Inflammatory macrophage (primary cell): Measurements from ENCODE around the gene OR4N5.
"Not testable (repeated sequence)": the region's sequence is repeated elsewhere in the genome, so short reads cannot be mapped to it uniquely, and the experiment has no call there.

Source experiments
- DNase-seq, 2 donors: peaks; one replicate each; pipeline ENCODE4 v3.0.0-alpha.2; 2020 to 2022
- total RNA-seq, 18 experiments: gene quantifications; one replicate each; lab custom pipeline; 2026; ENCODE audit warnings: mixed read lengths in 6 of 18, inconsistent platforms in 2 of 18; lab: John Stamatoyannopoulos, UW

OR4N5 gene
- 0 to 0.06 (median 0) reads per million in 18 experiments for total RNA-seq

DNA sequence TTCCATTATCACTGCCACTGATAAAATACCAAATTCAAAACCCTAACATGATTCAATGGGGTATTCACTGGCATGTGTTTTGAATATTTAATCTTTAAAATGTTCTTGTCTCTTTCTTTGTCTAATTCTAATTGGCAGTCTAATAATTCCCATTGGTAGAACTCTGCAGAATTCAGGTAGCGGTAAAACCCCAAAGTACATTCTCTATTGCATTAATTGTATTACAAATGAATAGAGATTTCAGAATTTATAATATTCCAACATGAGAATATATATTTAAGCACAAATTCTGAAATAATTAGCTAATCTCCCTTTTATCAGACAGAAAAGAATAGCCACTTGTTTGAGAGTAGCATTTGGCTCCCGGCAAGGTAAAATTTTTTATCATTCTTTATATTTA lies at the start of gene OR4N5:
TSS of gene OR4N5 (plus strand) at position 301 of the 400 bp plus-strand sequence. CDS start 4,916 bp downstream, outside the sequence.
- DNase-seq, result no peak

DNA sequence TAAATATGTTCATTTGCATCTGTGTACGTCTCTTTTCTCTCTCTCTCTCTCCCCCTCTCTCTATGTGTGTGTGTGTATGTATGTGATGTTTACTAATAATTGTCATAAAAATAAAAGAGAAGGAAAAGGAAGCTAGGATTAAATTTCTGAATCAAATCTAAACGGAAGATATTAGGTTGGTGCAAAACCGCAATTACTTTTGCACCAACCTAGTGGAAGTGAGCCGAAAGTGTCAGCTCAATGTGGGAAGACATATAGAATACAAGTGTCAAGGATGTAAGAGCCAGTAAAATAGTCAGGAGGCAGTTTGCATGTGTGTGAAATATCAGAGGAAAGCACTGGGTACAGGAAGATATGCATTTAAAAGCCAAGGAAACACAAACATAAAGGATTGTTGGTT lies 46.6 kb upstream of the OR4N5 start:
- DNase-seq, result no peak

GRCh38 chr14:20093442-20093841 lies 45.2 kb upstream of the OR4N5 start:
- DNase-seq, result no peak

GRCh38 chr14:20098926-20099770 lies 39.5 kb upstream of the OR4N5 start:
- DNase-seq, result not testable (repeated sequence)

- DNase-seq, result no peak
Measured at GRCh38 chr14:20110438-20110837, 28.2 kb upstream of the OR4N5 start, which contains the start of gene OR4K17. Gene OR4K17, plus strand, starts transcription at chr14:20110739. Its CDS starts 6,761 bp downstream, at chr14:20117500.

DNA sequence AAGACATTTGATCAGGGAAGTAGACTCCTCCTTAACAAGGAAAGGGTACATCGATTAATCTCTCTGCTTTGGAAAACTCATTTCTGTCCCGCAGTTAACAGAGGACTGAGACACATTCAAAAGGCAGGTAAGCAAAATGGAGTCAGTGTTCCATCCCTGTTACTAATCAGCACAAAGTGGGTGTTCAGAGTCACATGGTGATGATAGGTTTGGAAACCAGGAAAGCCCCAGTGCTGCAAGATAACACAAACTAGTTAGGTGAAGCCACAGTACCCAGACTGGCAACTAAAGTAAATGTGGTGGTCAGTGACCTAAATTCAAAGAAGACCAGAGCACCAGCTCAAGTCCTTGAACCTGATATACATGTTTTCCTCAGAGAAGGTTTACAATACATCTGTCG lies 26.3 kb upstream of the OR4N5 start:
- DNase-seq, result no peak

DNA sequence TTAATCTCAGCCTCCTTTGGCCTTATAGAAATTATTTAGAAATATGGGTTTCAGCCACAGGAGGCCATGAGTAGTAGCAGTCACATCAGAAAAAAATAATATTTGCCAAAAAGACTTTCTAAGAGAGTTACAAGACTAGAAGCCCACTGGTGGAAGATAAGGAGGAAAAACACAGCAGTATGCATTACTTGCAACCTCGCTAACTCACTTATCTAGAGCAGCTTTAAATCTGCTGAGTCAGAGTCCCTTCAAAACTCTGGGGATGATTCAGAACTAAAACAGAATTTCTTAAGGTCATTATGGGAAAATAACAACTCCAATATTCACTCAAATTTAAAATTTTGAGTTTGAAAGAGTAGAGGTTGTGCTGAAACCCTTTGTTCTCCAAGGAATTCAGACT lies 21.9 kb upstream of the OR4N5 start:
- DNase-seq, result no peak

- DNase-seq, result no peak
Measured at GRCh38 chr14:20118795-20119194, 19.8 kb upstream of the OR4N5 start.

- DNase-seq, result no peak
Measured at GRCh38 chr14:20143911-20144310, 5.3 kb downstream of the OR4N5 start.

GRCh38 chr14:20144820-20145219 lies 6.2 kb downstream of the OR4N5 start:
- no peak for DNase-seq

- DNase-seq, result no peak
Measured at GRCh38 chr14:20164462-20164861, 25.8 kb downstream of the OR4N5 start.

GRCh38 chr14:20167091-20167490 lies 28.5 kb downstream of the OR4N5 start:
- DNase-seq, result no peak

DNA sequence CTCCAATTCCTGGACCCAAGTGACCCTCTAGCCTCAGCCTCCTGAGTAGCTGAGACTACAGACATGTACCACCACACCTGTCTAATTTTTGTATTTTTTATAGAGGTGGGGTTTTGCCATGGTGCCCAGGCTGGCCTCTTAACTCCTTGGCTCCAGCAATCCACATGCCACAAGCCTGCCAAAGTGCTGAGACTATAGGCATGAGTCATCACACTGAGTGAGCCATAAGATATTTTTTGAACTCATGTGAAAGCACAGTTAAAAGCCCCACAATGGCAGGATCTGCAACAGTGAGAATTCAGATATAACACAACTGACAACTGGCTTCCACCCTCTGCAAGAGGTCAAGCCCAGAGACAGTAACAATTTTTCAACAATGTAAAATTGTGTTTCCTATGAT lies 31.2 kb downstream of the OR4N5 start:
- not testable (repeated sequence) for DNase-seq

GRCh38 chr14:20174205-20174604 lies 35.6 kb downstream of the OR4N5 start:
- not testable (repeated sequence) for DNase-seq

DNA sequence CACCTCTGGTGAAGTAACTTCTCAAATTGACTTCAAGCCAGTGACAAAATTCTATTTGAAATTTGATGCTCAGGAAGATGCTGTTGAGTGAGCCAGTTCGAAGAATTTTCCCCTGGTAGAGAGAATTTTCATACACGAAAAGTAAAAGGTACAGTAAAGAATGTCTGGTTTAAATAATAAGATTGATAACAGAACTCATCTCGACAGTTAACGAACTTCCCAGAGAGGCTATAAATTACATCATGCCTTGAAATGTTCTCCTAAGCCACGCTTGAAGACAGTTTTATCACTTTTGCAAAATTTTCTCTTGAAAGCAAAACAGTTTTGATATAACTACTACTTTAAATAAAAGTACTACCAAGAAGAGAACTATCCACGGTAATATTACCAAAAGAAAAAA lies 37.7 kb downstream of the OR4N5 start:
- DNase-seq, result no peak

GRCh38 chr14:20177433-20177974 lies 38.9 kb downstream of the OR4N5 start:
- no peak for DNase-seq

DNA sequence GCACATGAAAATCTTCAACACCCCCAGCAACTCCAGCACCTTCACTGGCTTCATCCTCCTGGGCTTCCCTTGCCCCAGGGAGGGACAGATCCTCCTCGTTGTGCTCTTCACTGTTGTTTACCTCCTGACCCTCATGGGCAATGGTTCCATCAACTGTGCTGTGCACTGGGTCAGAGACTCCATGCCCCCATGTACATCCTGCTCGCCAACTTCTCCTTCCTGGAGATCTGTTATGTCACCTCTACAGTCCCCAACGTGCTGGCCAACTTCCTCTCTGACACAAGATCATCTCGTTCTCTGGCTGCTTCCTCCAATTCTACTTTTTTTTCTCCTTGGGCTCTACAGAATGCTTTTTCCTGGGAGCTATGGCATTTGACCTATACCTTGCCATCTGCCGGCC lies 40.6 kb downstream of the OR4N5 start:
- peak; percentile 65 to 67 for DNase-seq

GRCh38 chr14:20179880-20180279 lies 41.3 kb downstream of the OR4N5 start:
- DNase-seq, result peak; percentile 11 to 55

- DNase-seq, result peak; percentile 8 to 33
Measured at GRCh38 chr14:20180486-20180885, 41.9 kb downstream of the OR4N5 start.

- DNase-seq, result no peak
Measured at GRCh38 chr14:20184181-20184580, 45.6 kb downstream of the OR4N5 start.

- DNase-seq, result no peak
Measured at GRCh38 chr14:20190596-20190995, 52.0 kb downstream of the OR4N5 start, which contains the start of gene OR11G2. Gene OR11G2, plus strand, starts transcription at chr14:20190896. Its CDS starts 6,542 bp downstream, at chr14:20197438.

GRCh38 chr14:20191396-20191795 lies 52.8 kb downstream of the OR4N5 start:
- DNase-seq, result no peak

DNA sequence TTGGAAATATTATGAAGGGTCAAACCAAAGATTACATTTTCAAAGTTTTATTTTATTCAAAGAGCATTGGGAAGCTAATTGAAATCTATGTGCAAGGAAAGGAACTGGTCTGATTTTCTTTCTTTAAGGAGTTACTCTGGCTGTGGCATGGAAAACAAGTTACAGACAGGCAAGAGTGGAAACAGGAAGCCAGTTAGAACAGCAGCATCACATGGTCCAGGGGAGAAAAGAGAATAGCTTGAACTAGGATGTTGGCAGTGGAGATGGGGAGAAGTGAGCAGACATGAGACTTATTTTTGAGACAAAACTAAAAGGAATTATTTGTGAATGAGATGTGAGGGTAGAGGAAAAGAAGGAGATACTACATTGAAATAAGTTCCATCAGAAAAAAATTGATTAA lies 55.5 kb downstream of the OR4N5 start:
- DNase-seq, result no peak
